ENCODE results near the gene PCDH1. TPM values are rescaled to one million over a fixed set of nuclear protein-coding genes. Genes with fewer than 3 reads are reported as not detected.

PCDH1 gene
- total RNA-seq, 1 donor from 2014 or later = 11.5 TPM

DNA sequence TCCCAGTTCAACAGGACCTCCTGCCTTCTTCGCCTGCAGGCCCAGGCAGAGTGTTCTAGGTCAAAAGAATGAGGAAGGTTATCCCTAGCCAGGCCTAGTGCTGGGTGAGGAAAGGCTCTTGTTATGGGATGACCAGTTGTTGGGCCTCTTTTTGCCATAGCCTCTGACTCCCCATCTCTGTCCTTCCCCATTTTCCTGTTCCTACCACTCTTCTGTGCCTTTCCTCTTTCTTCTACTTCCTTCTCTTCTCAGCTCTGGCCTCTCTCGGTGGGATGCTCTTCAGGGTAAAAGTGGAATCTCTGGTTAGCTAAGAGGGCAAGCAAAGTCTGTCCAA is 1.2 kb upstream of the PCDH1 start:
- Histone ChIP-seq H3K79me2 (ENCODE audit: insufficient read depth, low read length) (no peaks in the 10 kb centered on the region), H3K27me3 (ENCODE audit: insufficient read depth, low read length) (peaks cover 70% of the 10 kb centered on the region), H3K9ac (ENCODE audit: low read length) (no peak overlapping the region), H3K27ac (ENCODE audit: low read depth, low read length) (no peak overlapping the region), H4K20me1 (ENCODE audit: insufficient read depth, low read length) (peaks cover 19% of the 10 kb centered on the region), H3K9me3 (ENCODE audit: insufficient read depth, low read depth, low read length) (no peaks in the 10 kb centered on the region), H3K4me2 (ENCODE audit: low read length) (no peak overlapping the region), H3K4me1 (ENCODE audit: insufficient read depth, low read length) (peaks cover 24% of the 10 kb centered on the region), H3K36me3 (ENCODE audit: insufficient read depth, low read length) (no peaks in the 10 kb centered on the region), H3K4me3 (ENCODE audit: insufficient read depth, low read depth, low read length) (no peak overlapping the region), H2AFZ (ENCODE audit: low read depth, low read length) (no peak overlapping the region)
- TF ChIP-seq CTCF (IDR thresholded peaks at IDR 0.05; ENCODE audit: insufficient read depth, low read depth, low read length) (no peak), EZH2 (IDR thresholded peaks at IDR 0.05; ENCODE audit: insufficient read depth, low read length) (no peak)
- peaks cover 4% of the 10 kb centered on the region for H3K36me3 Mint-ChIP-seq (ENCODE audit: low read depth, unreplicated experiment)
- H3K4me3 Mint-ChIP-seq (ENCODE audit: unreplicated experiment) = peak overlapping the region; percentile 79
- FAIRE-seq (no peak), DNase-seq (ENCODE audit: low read depth) (no peak)
- no peaks in the 10 kb centered on the region for H3K9me3 Mint-ChIP-seq (ENCODE audit: unreplicated experiment)
- peaks cover 47% of the 10 kb centered on the region for H3K27me3 Mint-ChIP-seq (ENCODE audit: low read depth, unreplicated experiment)
- H3K4me1 Mint-ChIP-seq (ENCODE audit: low read depth, unreplicated experiment) = peaks cover 32% of the 10 kb centered on the region
- H3K27ac Mint-ChIP-seq (ENCODE audit: unreplicated experiment) = peak overlapping the region; percentile 59

GRCh38 chr5:141878711-141879425 is 658 bp upstream of the PCDH1 start:
- H3K27me3 Mint-ChIP-seq (ENCODE audit: low read depth, unreplicated experiment) = peaks cover 45% of the 10 kb centered on the region
- H2AFZ ChIP-seq (ENCODE audit: low read depth, low read length) = peak overlapping the region; percentile 65
- H3K36me3 ChIP-seq (ENCODE audit: insufficient read depth, low read length) = no peaks in the 10 kb centered on the region
- H3K4me1 ChIP-seq (ENCODE audit: insufficient read depth, low read length) = peaks cover 24% of the 10 kb centered on the region
- no peaks in the 10 kb centered on the region for H3K9me3 Mint-ChIP-seq (ENCODE audit: unreplicated experiment)
- peak overlapping the region; percentile 41 for H3K9ac ChIP-seq (ENCODE audit: low read length)
- H3K4me2 ChIP-seq (ENCODE audit: low read length) = peak overlapping the region; percentile 96
- peaks cover 4% of the 10 kb centered on the region for H3K36me3 Mint-ChIP-seq (ENCODE audit: low read depth, unreplicated experiment)
- H3K27ac Mint-ChIP-seq (ENCODE audit: unreplicated experiment) = peak overlapping the region; percentile 59
- H3K4me1 Mint-ChIP-seq (ENCODE audit: low read depth, unreplicated experiment) = peaks cover 32% of the 10 kb centered on the region
- H3K27ac ChIP-seq (ENCODE audit: low read depth, low read length) = no peak overlapping the region
- no peak for TF ChIP-seq EZH2 (IDR thresholded peaks at IDR 0.05; ENCODE audit: insufficient read depth, low read length)
- TF ChIP-seq CTCF (IDR thresholded peaks at IDR 0.05; ENCODE audit: insufficient read depth, low read depth, low read length) = peak; percentile 99
- no peaks in the 10 kb centered on the region for H3K79me2 ChIP-seq (ENCODE audit: insufficient read depth, low read length)
- H3K4me3 ChIP-seq (ENCODE audit: insufficient read depth, low read depth, low read length) = peak overlapping the region; percentile 46
- no peaks in the 10 kb centered on the region for H3K9me3 ChIP-seq (ENCODE audit: insufficient read depth, low read depth, low read length)
- DNase-seq (ENCODE audit: low read depth) (peak; percentile 61), FAIRE-seq (peak; percentile 80)
- H4K20me1 ChIP-seq (ENCODE audit: insufficient read depth, low read length) = peaks cover 19% of the 10 kb centered on the region
- peak overlapping the region; percentile 79 for H3K4me3 Mint-ChIP-seq (ENCODE audit: unreplicated experiment)
- H3K27me3 ChIP-seq (ENCODE audit: insufficient read depth, low read length) = peaks cover 67% of the 10 kb centered on the region

All from astrocyte (in vitro differentiated cells and primary cell).